HepG2 (cell line): ENCODE results near the gene ANK3. TPM values are rescaled to one million over a fixed set of nuclear protein-coding genes. Genes with fewer than 3 reads are reported as not detected.

Experiments
- ATAC-seq: fragments of 200-7000 bp; cut with Tn5 transposase; 3 replicates; pipeline ENCODE4 v1.9.1; 2020; ENCODE audit warnings: mild to moderate bottlenecking, moderate library complexity
- BruUV-seq: library from RNA; stranded (reverse); fragments of 400-500 nt; replicated peaks from 2 replicates; lab custom pipeline; 2021; lab: Mats Ljungman, UMichigan
- CTCF ChIA-PET: fragments of 300-600 bp; formaldehyde crosslinking; extraction: SDS; loops from one replicate; lab custom pipeline; 2021; ENCODE audit warnings: low total read pairs, inconsistent platforms, low intra/inter-chr PET ratio; lab: Yijun Ruan, JAX
- POLR2A ChIA-PET: fragments of 350-600 bp; sonication (Branson Sonifier 250); formaldehyde crosslinking; loops from one replicate; lab custom pipeline; 2020; ENCODE audit warnings: antibody characterized with exemption, inconsistent platforms; lab: Yijun Ruan, JAX
- DNase-seq: peaks from one replicate; pipeline ENCODE4 v3.0.0-alpha.2; 2015; ENCODE audit warnings: low spot score
- FAIRE-seq: peaks from 3 replicates; lab custom pipeline; 2011; peaks lifted over from hg19 to GRCh38; lab: Jason Lieb, UNC
- H2AFZ ChIP-seq: one replicate; pipeline ENCODE4 v1.6.1; 2011; ENCODE audit warnings: low read length, inconsistent platforms
- H3K27ac ChIP-seq: fragments of 300-600 bp; 3 replicates; pipeline ENCODE4 v1.8.0; 2011; ENCODE audit warnings: mixed run types, mild to moderate bottlenecking, mixed read lengths, low read length, inconsistent platforms; ENCODE audit not compliant: insufficient read depth; ENCODE audit errors: extremely low read length
- H3K27me3 ChIP-seq, 2 experiments: fragments of 200-600 bp in 1 of 2; 2 replicates in 1 of 2; 3 replicates in 1 of 2; pipeline versions ENCODE4 v1.6.0 to v1.8.0; 2011; ENCODE audit warnings: low read length in 2 of 2, mild to moderate bottlenecking in 2 of 2, moderate library complexity in 2 of 2, inconsistent platforms in 1 of 2; ENCODE audit not compliant: insufficient read depth in 2 of 2, control insufficient read depth in 1 of 2
- H3K36me3 ChIP-seq, 2 experiments: fragments of 200-600 bp in 1 of 2; replicated peaks in 1 of 2; 2 replicates in 1 of 2; 3 replicates in 1 of 2; pipeline versions ENCODE4 v1.5.1 to v1.8.0; 2011; ENCODE audit warnings: low read length in 2 of 2, inconsistent platforms in 1 of 2; ENCODE audit not compliant: insufficient read depth in 2 of 2, control insufficient read depth in 1 of 2
- H3K4me1 ChIP-seq: 2 replicates; pipeline ENCODE4 v1.5.1; 2012; ENCODE audit warnings: low read length, inconsistent platforms; ENCODE audit not compliant: insufficient read depth
- H3K4me2 ChIP-seq: 2 replicates; pipeline ENCODE4 v1.6.0; 2011; ENCODE audit warnings: low read depth, low read length, inconsistent platforms
- H3K4me3 ChIP-seq, 3 experiments: fragments of 200-600 bp in 1 of 3; sonication (generic), shearing (Covaris generic) in 1 of 3; replicated peaks in 1 of 3; 2 replicates each; pipeline ENCODE4 v1.5.1; 2011 to 2016; ENCODE audit warnings: low read length in 3 of 3, inconsistent platforms in 2 of 3, low read depth in 2 of 3, mild to moderate bottlenecking in 2 of 3, control low read depth in 1 of 3, mixed read lengths in 1 of 3; ENCODE audit not compliant: insufficient read depth in 1 of 3
- H3K79me2 ChIP-seq: one replicate; pipeline ENCODE4 v1.6.1; 2011; ENCODE audit warnings: low read length, inconsistent platforms; ENCODE audit not compliant: insufficient read depth
- H3K9ac ChIP-seq: 2 replicates; pipeline ENCODE4 v1.6.0; 2011; ENCODE audit warnings: mild to moderate bottlenecking, low read depth, low read length, inconsistent platforms; ENCODE audit not compliant: insufficient read depth
- H3K9me3 ChIP-seq: 2 replicates; pipeline ENCODE4 v1.5.1; 2012; ENCODE audit warnings: mild to moderate bottlenecking, low read length
- H4K20me1 ChIP-seq: 2 replicates; pipeline ENCODE4 v1.6.0; 2011; ENCODE audit warnings: inconsistent platforms, mild to moderate bottlenecking, low read length, moderate library complexity; ENCODE audit not compliant: insufficient read depth
- HOMEZ ChIP-seq: IDR thresholded peaks from 2 replicates; pipeline ENCODE4 v1.6.1; 2016; ENCODE audit warnings: low read depth
- MAZ ChIP-seq, 2 experiments: sonication (generic) in 1 of 2; formaldehyde crosslinking in 1 of 2; IDR thresholded peaks; 2 replicates each; pipeline versions ENCODE4 v1.5.0 to v1.6.1; 2012 to 2020; ENCODE audit warnings: low read depth in 2 of 2, mild to moderate bottlenecking in 2 of 2, borderline replicate concordance in 1 of 2, improper control_type of control experiment in 1 of 2, low read length in 1 of 2, missing genetic modification reagents in 1 of 2, moderate library complexity in 1 of 2
- NONO ChIP-seq, 2 experiments: fragments of 450-650 bp in 1 of 2; sonication (generic) in 1 of 2; formaldehyde crosslinking in 1 of 2; IDR thresholded peaks in 1 of 2; conservative IDR thresholded peaks in 1 of 2; 2 replicates each; pipeline versions ENCODE4 v1.6.1 to v1.8.0; 2017 to 2022; ENCODE audit warnings: mild to moderate bottlenecking in 1 of 2, missing genetic modification reagents in 1 of 2, moderate library complexity in 1 of 2
- SALL2 ChIP-seq: sonication (generic); formaldehyde crosslinking; IDR thresholded peaks from 2 replicates; pipeline ENCODE4 v1.8.1; 2023; ENCODE audit warnings: mild to moderate bottlenecking, missing genetic modification reagents, inconsistent platforms
- SNAPC4 ChIP-seq: sonication (generic); formaldehyde crosslinking; IDR thresholded peaks from 2 replicates; pipeline ENCODE4 v1.4.0; 2020; ENCODE audit warnings: mild to moderate bottlenecking, missing genetic modification reagents
- TFAP4 ChIP-seq: sonication (generic); IDR thresholded peaks from 2 replicates; pipeline ENCODE4 v1.6.1; 2016; ENCODE audit warnings: low read depth, borderline replicate concordance
- XRCC5 ChIP-seq: fragments of 200-400 bp; formaldehyde crosslinking; optimal IDR thresholded peaks from 2 replicates; pipeline ENCODE3; 2017; ENCODE audit warnings: mild to moderate bottlenecking, low read length
- ZBTB8A ChIP-seq: sonication (generic); formaldehyde crosslinking; IDR thresholded peaks from 2 replicates; pipeline ENCODE4 v1.4.0; 2020; ENCODE audit warnings: mild to moderate bottlenecking, low read depth, missing genetic modification reagents, borderline replicate concordance
- ZNF10 ChIP-seq: sonication (generic); formaldehyde crosslinking; IDR thresholded peaks from 2 replicates; pipeline ENCODE4 v1.4.0; 2020; ENCODE audit warnings: mild to moderate bottlenecking, low read depth, missing genetic modification reagents, borderline replicate concordance
- ZNF317 ChIP-seq: sonication (generic); formaldehyde crosslinking; IDR thresholded peaks from 2 replicates; pipeline ENCODE4 v1.5.0; 2020; ENCODE audit warnings: mild to moderate bottlenecking, missing genetic modification reagents
- ZNF530 ChIP-seq: sonication (generic); formaldehyde crosslinking; IDR thresholded peaks from 2 replicates; pipeline ENCODE4 v1.5.0; 2020; ENCODE audit warnings: low read depth, mild to moderate bottlenecking, missing genetic modification reagents
- ZNF556 ChIP-seq: sonication (generic); formaldehyde crosslinking; IDR thresholded peaks from 2 replicates; pipeline ENCODE4 v1.4.0; 2020; ENCODE audit warnings: mild to moderate bottlenecking, missing genetic modification reagents, borderline replicate concordance
- ZNF644 ChIP-seq: IDR thresholded peaks from 2 replicates; pipeline ENCODE4 v1.6.1; 2016; ENCODE audit warnings: low read depth
- ZZZ3 ChIP-seq: sonication (generic); formaldehyde crosslinking; IDR thresholded peaks from 2 replicates; pipeline ENCODE4 v1.4.0; 2020; ENCODE audit warnings: missing genetic modification reagents, mild to moderate bottlenecking, borderline replicate concordance
- WGBS: methylation state at CpG from one replicate; pipeline ENCODE4 v1.1.6; 2017; ENCODE audit warnings: low lambda C conversion rate; 5-methylcytosine and 5-hydroxymethylcytosine counted together
- in situ Hi-C: cut with HindIII; loops from 2 replicates; pipeline ENCODE4 v1.10.0; 2017; ENCODE audit warnings: low pct_unique_long_range_greater_than_20kb; ENCODE audit not compliant: extremely low pct_ligation_motif_present
- intact Hi-C: fragments of 100-400 bp; cut with micrococcal nuclease; formaldehyde crosslinking; loops from one replicate; pipeline ENCODE4 v1.10.0; 2022; ENCODE audit not compliant: unreplicated experiment
- polyA plus RNA-seq, 8 experiments: library from polyadenylated mRNA; depleted of rRNA in 3 of 8; stranded (reverse) in 7 of 8; unstranded in 1 of 8; fragments of >200 nt; fragmentation: Illumina TruSeq in 4 of 8; extraction: Trizol in 4 of 8; gene quantifications; 2 replicates each; pipeline versions ENCODE4 v1.2.1 to v1.2.3, GENCODE V29; 2011 to 2016; ENCODE audit warnings: low read depth in 4 of 8, missing spikeins in 1 of 8, mixed read lengths in 1 of 8; ENCODE audit not compliant: insufficient read depth in 1 of 8
- total RNA-seq, 5 experiments: library from RNA; depleted of rRNA; stranded (reverse); fragments of >200 nt; fragmentation: Illumina TruSeq; extraction: Trizol; gene quantifications; 2 replicates each; pipeline ENCODE4 v1.2.3, GENCODE V29; 2016; ENCODE audit warnings: low read depth in 1 of 5

The ANK3 gene
- total and polyA plus RNA-seq, 2 of the 13 experiments (the other 11 are each of a cell fraction or from before 2014, with no cell fraction given): not detected

GRCh38 chr10:60073781-60074656 lies 315.7 kb downstream of the ANK3 start:
- H3K27ac ChIP-seq: no peak overlapping the region
- H3K4me1 ChIP-seq: no peaks in the 10 kb centered on the region
- POLR2A ChIA-PET: no interaction called here
- H3K4me2 ChIP-seq: no peak overlapping the region
- peaks cover 0 to 25% of the 10 kb centered on the region in 2 experiments; a peak in 3 of 5 replicates for H3K27me3 ChIP-seq
- intact Hi-C loops: no loop called here
- no peak for DNase-seq
- FAIRE-seq: no peak
- H3K36me3 ChIP-seq: no peaks in the 10 kb centered on the region
- H4K20me1 ChIP-seq: no peaks in the 10 kb centered on the region
- BruUV-seq: no TSS peak
- TF ChIP-seq ZNF644 (CRISPR knock-in tag) (no peak), ZNF530 (no peak), NONO (IDR thresholded peaks at IDR 0.05) (no peak), NONO (CRISPR knock-in tag; conservative IDR thresholded peaks at IDR 0.05) (no peak), SNAPC4 (no peak), ZBTB8A (no peak), HOMEZ (no peak), ZNF317 (CRISPR knock-in tag) (no peak), ZNF10 (CRISPR knock-in tag) (no peak), ZNF556 (CRISPR knock-in tag) (no peak), XRCC5 (no peak), SALL2 (CRISPR knock-in tag) (no peak), MAZ (IDR thresholded peaks at IDR 0.05; ENCODE audit: borderline replicate concordance, low read depth, low read length) (no peak), MAZ (CRISPR knock-in tag; IDR thresholded peaks at IDR 0.05; ENCODE audit: low read depth) (no peak), TFAP4 (no peak), ZZZ3 (no peak)
- TF ChIP-seq, all 625 proteins: peak for 0
- no peak for ATAC-seq
- H3K9me3 ChIP-seq: no peaks in the 10 kb centered on the region
- in situ Hi-C loops: no loop called here
- WGBS: 16% methylated on average over 11 of the region's 11 CpGs
- CTCF ChIA-PET: no interaction called here
- H2AFZ ChIP-seq: no peak overlapping the region
- H3K4me3 ChIP-seq: no peak overlapping the region
- no peaks in the 10 kb centered on the region for H3K79me2 ChIP-seq
- no peak overlapping the region for H3K9ac ChIP-seq
